Smooth muscle cell (in vitro differentiated cells): ENCODE data around the gene NAT10. TPM values are rescaled to one million over a fixed set of nuclear protein-coding genes. Genes with fewer than 3 reads are reported as not detected.
A peak's percentile ranks its signal among the peaks of the same experiment; 100 is the strongest.
"Not testable (repeated sequence)": the region's sequence is repeated elsewhere in the genome, so short reads cannot be mapped to it uniquely, and the experiment has no call there.

Experiments used
- DNase-seq: peaks from one replicate; lab custom pipeline; 2025; ENCODE audit not compliant: unreplicated experiment; lab: John Stamatoyannopoulos, UW
- H2AFZ ChIP-seq: fragments of 200-600 bp; sonication (generic); 2 replicates; pipeline ENCODE4 v1.6.0; 2016; ENCODE audit warnings: antibody characterized with exemption, low read depth, mild to moderate bottlenecking
- H3F3A ChIP-seq: fragments of 200-600 bp; sonication (generic); 2 replicates; pipeline ENCODE4 v1.6.0; 2017; ENCODE audit warnings: antibody characterized with exemption, low read depth
- H3K27ac ChIP-seq: fragments of 200-600 bp; sonication (generic); 2 replicates; pipeline ENCODE4 v1.5.1; 2016; ENCODE audit warnings: low read depth, mild to moderate bottlenecking
- H3K27me3 ChIP-seq: fragments of 200-600 bp; sonication (generic); 2 replicates; pipeline ENCODE4 v1.6.1; 2016; ENCODE audit warnings: low read depth, mild to moderate bottlenecking
- H3K36me3 ChIP-seq: fragments of 200-600 bp; sonication (generic); 2 replicates; pipeline ENCODE4 v1.5.1; 2016; ENCODE audit warnings: low read depth
- H3K4me1 ChIP-seq: fragments of 200-600 bp; sonication (generic); 2 replicates; pipeline ENCODE4 v1.5.1; 2016; ENCODE audit warnings: low read depth
- H3K4me2 ChIP-seq: fragments of 200-600 bp; sonication (generic); 2 replicates; pipeline ENCODE4 v1.6.0; 2016; ENCODE audit warnings: mild to moderate bottlenecking
- H3K4me3 ChIP-seq: fragments of 200-600 bp; sonication (generic); 2 replicates; pipeline ENCODE4 v1.5.1; 2016; ENCODE audit warnings: mild to moderate bottlenecking
- H3K79me2 ChIP-seq: fragments of 200-600 bp; sonication (generic); 2 replicates; pipeline ENCODE4 v1.6.0; 2016; ENCODE audit warnings: low read depth, mild to moderate bottlenecking
- H3K9ac ChIP-seq: fragments of 200-600 bp; sonication (generic); 2 replicates; pipeline ENCODE4 v1.6.0; 2016; ENCODE audit warnings: low read depth
- H3K9me3 ChIP-seq: fragments of 200-600 bp; sonication (generic); replicated peaks from 2 replicates; pipeline ENCODE4 v1.5.1; 2016; ENCODE audit warnings: low read depth
- H4K20me1 ChIP-seq: fragments of 200-600 bp; sonication (generic); 2 replicates; pipeline ENCODE4 v1.6.0; 2016; ENCODE audit warnings: low read depth
- WGBS: methylation state at CpG from one replicate; pipeline ENCODE4 v1.1.7; 2016; ENCODE audit warnings: low lambda C conversion rate; 5-methylcytosine and 5-hydroxymethylcytosine counted together
- polyA plus RNA-seq: library from polyadenylated mRNA; unstranded; fragments of >200 nt; fragmentation: Nextera tagmentation; extraction: Ambion mirVana; gene quantifications from 2 replicates; pipeline ENCODE4 v1.2.1, GENCODE V29; 2016
- total RNA-seq: library from RNA; depleted of rRNA; stranded (reverse); fragments of >200 nt; gene quantifications from 2 replicates; pipeline ENCODE4 v1.2.3, GENCODE V29; 2014
- TF ChIP-seq, protein P1 (sequence below): fragments of 200-600 bp; sonication (generic); IDR thresholded peaks from 2 replicates; pipeline ENCODE4 v1.5.1; 2017; ENCODE audit warnings: borderline replicate concordance, mild to moderate bottlenecking, antibody characterized with exemption; ENCODE audit not compliant: insufficient read depth, poor library complexity, severe bottlenecking

The NAT10 gene
- total and polyA plus RNA-seq, 2 experiments from 2014 or later, result 16.4 to 20.9 TPM

GRCh38 chr11:34064291-34064690 is 41.1 kb upstream of the NAT10 start:
- TF ChIP-seq, protein P1, sequence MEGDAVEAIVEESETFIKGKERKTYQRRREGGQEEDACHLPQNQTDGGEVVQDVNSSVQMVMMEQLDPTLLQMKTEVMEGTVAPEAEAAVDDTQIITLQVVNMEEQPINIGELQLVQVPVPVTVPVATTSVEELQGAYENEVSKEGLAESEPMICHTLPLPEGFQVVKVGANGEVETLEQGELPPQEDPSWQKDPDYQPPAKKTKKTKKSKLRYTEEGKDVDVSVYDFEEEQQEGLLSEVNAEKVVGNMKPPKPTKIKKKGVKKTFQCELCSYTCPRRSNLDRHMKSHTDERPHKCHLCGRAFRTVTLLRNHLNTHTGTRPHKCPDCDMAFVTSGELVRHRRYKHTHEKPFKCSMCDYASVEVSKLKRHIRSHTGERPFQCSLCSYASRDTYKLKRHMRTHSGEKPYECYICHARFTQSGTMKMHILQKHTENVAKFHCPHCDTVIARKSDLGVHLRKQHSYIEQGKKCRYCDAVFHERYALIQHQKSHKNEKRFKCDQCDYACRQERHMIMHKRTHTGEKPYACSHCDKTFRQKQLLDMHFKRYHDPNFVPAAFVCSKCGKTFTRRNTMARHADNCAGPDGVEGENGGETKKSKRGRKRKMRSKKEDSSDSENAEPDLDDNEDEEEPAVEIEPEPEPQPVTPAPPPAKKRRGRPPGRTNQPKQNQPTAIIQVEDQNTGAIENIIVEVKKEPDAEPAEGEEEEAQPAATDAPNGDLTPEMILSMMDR, result no peak
- 93% methylated on average over 2 of the region's 2 CpGs for WGBS
- Histone ChIP-seq H3K27ac (no peak overlapping the region), H3K4me1 (no peaks in the 10 kb centered on the region), H4K20me1 (peaks cover 100% of the 10 kb centered on the region), H3K36me3 (peaks cover 3% of the 10 kb centered on the region), H3K79me2 (peaks cover 100% of the 10 kb centered on the region), H3K4me3 (no peak overlapping the region), H2AFZ (no peak overlapping the region), H3K9ac (no peak overlapping the region), H3F3A (peaks cover 4% of the 10 kb centered on the region), H3K9me3 (no peaks in the 10 kb centered on the region), H3K27me3 (no peaks in the 10 kb centered on the region), H3K4me2 (no peak overlapping the region)
- no peak for DNase-seq

- TF ChIP-seq, protein P1, result peak; percentile 19
- Histone ChIP-seq H3K27ac (no peak overlapping the region), H3K27me3 (no peaks in the 10 kb centered on the region), H3K9ac (no peak overlapping the region), H3K79me2 (peaks cover 100% of the 10 kb centered on the region), H3F3A (peaks cover 4% of the 10 kb centered on the region), H3K4me2 (no peak overlapping the region), H3K9me3 (no peaks in the 10 kb centered on the region), H3K4me3 (no peak overlapping the region), H3K4me1 (no peaks in the 10 kb centered on the region), H3K36me3 (peaks cover 3% of the 10 kb centered on the region), H2AFZ (no peak overlapping the region), H4K20me1 (peaks cover 100% of the 10 kb centered on the region)
- no peak for DNase-seq
- WGBS, result 89% methylated on average over 6 of the region's 6 CpGs
These were observed 39.8 kb upstream of the NAT10 start for GRCh38 chr11:34065505-34066203.

DNA sequence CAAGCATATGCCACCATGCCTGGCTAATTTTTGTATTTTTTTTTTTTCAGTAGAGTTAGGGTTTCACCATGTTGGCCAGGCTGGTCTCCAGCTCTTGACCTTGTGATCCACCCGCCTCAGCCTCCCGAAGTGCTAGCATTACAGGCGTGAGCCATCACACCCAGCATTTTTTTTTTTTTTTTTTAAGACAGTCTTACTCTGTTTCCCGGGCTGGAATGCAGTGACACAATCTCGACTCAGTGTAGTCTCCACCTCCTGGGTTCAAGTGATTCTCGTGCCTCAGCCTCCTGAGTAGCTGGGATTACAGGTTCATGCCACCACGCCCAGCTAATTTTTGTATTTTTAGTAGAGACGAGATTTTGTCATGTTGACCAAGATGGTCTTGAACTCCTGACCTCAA is 38.7 kb upstream of the NAT10 start:
- peak overlapping the region; percentile 23 for H3K27ac ChIP-seq
- not testable (repeated sequence) for H3K36me3 ChIP-seq, H3K4me3 ChIP-seq, H3K9ac ChIP-seq, H3F3A ChIP-seq, H3K4me2 ChIP-seq, H2AFZ ChIP-seq, H3K27me3 ChIP-seq, H3K9me3 ChIP-seq, DNase-seq, H3K4me1 ChIP-seq
- WGBS, result 75% methylated on average over 8 of the region's 8 CpGs
- H3K79me2 ChIP-seq, result peaks cover 100% of the 10 kb centered on the region
- peaks cover 100% of the 10 kb centered on the region for H4K20me1 ChIP-seq

GRCh38 chr11:34067383-34068065 is 37.9 kb upstream of the NAT10 start:
- TF ChIP-seq, protein P1, result no peak
- no peak overlapping the region for H3K4me2 ChIP-seq
- no peaks in the 10 kb centered on the region for H3K27me3 ChIP-seq
- H3K9ac ChIP-seq, result no peak overlapping the region
- peaks cover 100% of the 10 kb centered on the region for H3K79me2 ChIP-seq
- H4K20me1 ChIP-seq, result peaks cover 100% of the 10 kb centered on the region
- H3K4me1 ChIP-seq, result no peaks in the 10 kb centered on the region
- no peaks in the 10 kb centered on the region for H3K9me3 ChIP-seq
- no peak overlapping the region for H2AFZ ChIP-seq
- H3K4me3 ChIP-seq, result no peak overlapping the region
- H3K27ac ChIP-seq, result peak overlapping the region; percentile 23
- H3K36me3 ChIP-seq, result peaks cover 13% of the 10 kb centered on the region
- DNase-seq, result no peak
- H3F3A ChIP-seq, result peaks cover 5% of the 10 kb centered on the region
- 99% methylated on average over 7 of the region's 7 CpGs for WGBS
